ENCODE measurements around the gene LINGO3.

GRCh38 chr19:2323707-2324106 is 15.8 kb upstream of the LINGO3 start:
- TF ChIP-seq POLR2A (IDR thresholded peaks at IDR 0.05) (no peak), CTCF (IDR thresholded peaks at IDR 0.05) (no peak), POLR2AphosphoS5 (IDR thresholded peaks at IDR 0.05; ENCODE audit: insufficient read depth in 1 of 2, low read depth in 1 of 2) (no peak)
